K562 (cell line): Measurements from ENCODE around the gene HP. TPM values are rescaled to one million over a fixed set of nuclear protein-coding genes. Genes with fewer than 3 reads are reported as not detected.

Experiments used
- BHLHE40 ChIP-seq: IDR thresholded peaks from 2 replicates; pipeline ENCODE4 v1.6.1; 2011; ENCODE audit warnings: low read length, improper control_type of control experiment
- CTCF ChIP-seq, 3 experiments: IDR thresholded peaks in 2 of 3; conservative IDR thresholded peaks in 1 of 3; 2 replicates each; pipeline ENCODE4 v1.5.1; 2011 to 2012; ENCODE audit warnings: low read length in 3 of 3, mild to moderate bottlenecking in 3 of 3, control low read depth in 2 of 3, improper control_type of control experiment in 1 of 3, inconsistent platforms in 1 of 3, low read depth in 1 of 3, mixed read lengths in 1 of 3, moderate library complexity in 1 of 3; ENCODE audit not compliant: insufficient read depth in 2 of 3
- ESRRA ChIP-seq: fragments of 450-650 bp; IDR thresholded peaks from 2 replicates; pipeline ENCODE4 v1.6.1; 2014; ENCODE audit warnings: low read depth, mild to moderate bottlenecking, moderate library complexity, borderline replicate concordance
- ETV5 ChIP-seq: sonication (generic); formaldehyde crosslinking; IDR thresholded peaks from 2 replicates; pipeline ENCODE4 v1.4.0; 2020; ENCODE audit warnings: low read depth, mild to moderate bottlenecking, missing genetic modification reagents
- MXD1 ChIP-seq: fragments of 250-450 bp; sonication (Bioruptor Pico); IDR thresholded peaks from 2 replicates; pipeline ENCODE4 v1.8.0; 2021; ENCODE audit warnings: borderline replicate concordance, mild to moderate bottlenecking, moderate library complexity; ENCODE audit not compliant: poor library complexity, severe bottlenecking
- MXI1 ChIP-seq: IDR thresholded peaks from 2 replicates; pipeline ENCODE4 v1.6.1; 2011; ENCODE audit warnings: low read depth, mild to moderate bottlenecking, improper control_type of control experiment, low read length
- PATZ1 ChIP-seq: fragments of 250-450 bp; sonication (Bioruptor Pico); IDR thresholded peaks from 2 replicates; pipeline ENCODE4 v1.5.0; 2020; ENCODE audit warnings: mild to moderate bottlenecking, borderline replicate concordance
- RBM25 ChIP-seq: fragments of 200-400 bp; formaldehyde crosslinking; IDR thresholded peaks from 2 replicates; pipeline ENCODE4 v1.6.1; 2018; ENCODE audit warnings: low read length, low read depth, moderate library complexity; ENCODE audit not compliant: severe bottlenecking
- TFAP4 ChIP-seq: sonication (generic); formaldehyde crosslinking; IDR thresholded peaks from 2 replicates; pipeline ENCODE4 v1.8.0; 2022; ENCODE audit warnings: missing genetic modification reagents, mild to moderate bottlenecking, moderate library complexity, borderline replicate concordance
- TRIM24 ChIP-seq, 2 experiments: fragments of 450-650 bp; IDR thresholded peaks; 2 replicates each; pipeline ENCODE4 v1.6.1; 2016
- XRCC3 ChIP-seq: fragments of 450-650 bp; IDR thresholded peaks from 2 replicates; pipeline ENCODE4 v1.6.1; 2017; ENCODE audit warnings: mild to moderate bottlenecking, moderate library complexity
- ZBTB12 ChIP-seq: fragments of 250-450 bp; sonication (Bioruptor Pico); IDR thresholded peaks from 2 replicates; pipeline ENCODE4 v1.4.0; 2020
- ZBTB33 ChIP-seq: sonication (generic); formaldehyde crosslinking; IDR thresholded peaks from 2 replicates; pipeline ENCODE4 v1.8.1; 2023; ENCODE audit warnings: mild to moderate bottlenecking, missing genetic modification reagents
- ZFP91 ChIP-seq: sonication (generic); formaldehyde crosslinking; IDR thresholded peaks from 2 replicates; pipeline ENCODE4 v1.8.0; 2022; ENCODE audit warnings: mild to moderate bottlenecking, missing genetic modification reagents
- ZNF324 ChIP-seq: fragments of 250-450 bp; sonication (Bioruptor Pico); IDR thresholded peaks from 2 replicates; pipeline ENCODE4 v1.4.0; 2020; ENCODE audit warnings: mild to moderate bottlenecking
- polyA plus RNA-seq, 8 experiments: library from polyadenylated mRNA; depleted of rRNA in 4 of 8; stranded (reverse) in 5 of 8; unstranded in 3 of 8; fragments of >200 nt; fragmentation: Nextera tagmentation in 2 of 8; fragmentation: Illumina TruSeq in 1 of 8; extraction: Ambion mirVana in 2 of 8; extraction: Trizol in 1 of 8; gene quantifications; 2 replicates each; pipeline versions ENCODE4 v1.2.1 to v1.2.3, GENCODE V29; 2011 to 2014; ENCODE audit warnings: inconsistent platforms in 1 of 8, missing spikeins in 1 of 8
- total RNA-seq, 7 experiments: library from RNA; depleted of rRNA in 6 of 7; stranded (reverse); fragments of >200 nt in 6 of 7; fragmentation: Illumina TruSeq in 2 of 7; extraction: Trizol in 2 of 7; gene quantifications; 2 replicates each; pipeline versions ENCODE4 v1.2.1 to v1.2.3, GENCODE V29; 2011 to 2021; ENCODE audit warnings: low replicate concordance in 1 of 7

HP gene
- total and polyA plus RNA-seq, 9 of the 15 experiments (the other 6 are each of a cell fraction or from before 2014, with no cell fraction given) = 0.04 to 8.7 TPM; not detected in 7

GRCh38 chr16:72014675-72015074 is 39.6 kb upstream of the HP start (continued):
- TF ChIP-seq TFAP4 (CRISPR knock-in tag) (no peak), RBM25 (peak; percentile 91), CTCF (IDR thresholded peaks at IDR 0.05 in 2 of 3, conservative IDR thresholded peaks at IDR 0.05 in 1 of 3; ENCODE audit: insufficient read depth in 2 of 3, low read depth in 1 of 3, low read length in 3 of 3) (0 out of 6 replicates have a peak, but pooled peaks of 1 of the 3 experiments have one; percentile 15), ESRRA (peak; percentile 17; the same call in 1 of the 2 replicates), BHLHE40 (no peak), ETV5 (no peak), ZNF324 (CRISPR knock-in tag) (no peak), PATZ1 (CRISPR knock-in tag) (no peak), ZBTB12 (CRISPR knock-in tag) (no peak), MXI1 (no peak), MXD1 (CRISPR knock-in tag) (no peak), ZFP91 (no peak), XRCC3 (no peak), ZBTB33 (CRISPR knock-in tag) (peak; percentile 31; the same call in 1 of the 2 replicates), TRIM24 (IDR thresholded peaks at IDR 0.05) (no peak)
